ENCODE measurements around the gene FARP1. TPM values are rescaled to one million over a fixed set of nuclear protein-coding genes. Genes with fewer than 3 reads are reported as not detected.

FARP1 gene
- total RNA-seq, 1 experiment from 2014 or later = 96.6 TPM

DNA sequence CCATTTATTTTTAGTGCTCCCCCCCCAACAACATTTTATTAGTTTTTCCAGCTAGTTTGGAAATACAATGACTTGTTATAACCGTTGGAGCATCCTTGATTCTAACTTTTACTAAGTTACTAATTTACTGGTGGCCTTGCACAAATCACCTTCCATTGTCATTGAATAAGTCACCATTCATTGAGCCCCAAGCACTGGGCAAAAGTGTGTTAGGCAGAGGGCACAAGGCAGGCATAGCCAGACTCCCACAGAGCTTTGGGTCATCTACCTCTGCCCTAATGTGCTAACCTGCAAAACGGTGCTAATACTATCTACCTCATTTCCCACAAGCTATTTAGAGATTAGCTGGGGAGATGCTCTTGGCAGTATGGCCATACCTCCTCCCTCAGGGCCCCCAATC lies 120.9 kb downstream of the FARP1 start (continued):
- no peak for TF ChIP-seq OVOL2 (CRISPR knock-in tag; IDR thresholded peaks at IDR 0.05; ENCODE audit: borderline replicate concordance)
- TF ChIP-seq NFATC4 (CRISPR knock-in tag; IDR thresholded peaks at IDR 0.05) = no peak
- no peak for TF ChIP-seq TEAD4 (CRISPR knock-in tag; IDR thresholded peaks at IDR 0.05)
- TF ChIP-seq JUN (CRISPR knock-in tag; IDR thresholded peaks at IDR 0.05) = no peak
- no peak for TF ChIP-seq IRF2 (CRISPR knock-in tag; IDR thresholded peaks at IDR 0.05; ENCODE audit: borderline replicate concordance, low read depth)

DNA sequence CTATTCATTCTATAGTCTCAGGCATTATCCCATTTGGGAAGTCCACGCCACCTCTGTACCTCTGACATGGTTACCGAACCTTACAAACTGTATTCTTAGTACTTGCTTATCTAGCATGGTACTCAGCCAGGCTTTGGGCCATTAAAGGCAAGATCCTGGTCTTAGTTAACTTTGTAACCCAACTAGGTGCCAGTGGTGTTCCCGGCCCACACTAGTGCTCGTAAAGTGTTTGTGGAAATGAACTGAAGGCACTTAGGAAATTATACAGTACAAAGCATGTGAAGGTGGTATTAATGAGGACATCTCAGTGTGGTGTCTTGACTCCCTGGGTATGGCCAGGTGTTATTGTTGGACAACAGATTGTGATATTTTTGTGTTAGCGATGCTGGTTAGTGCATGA lies 122.0 kb downstream of the FARP1 start:
- H3K9me3 Mint-ChIP-seq = no peaks in the 10 kb centered on the region
- peaks cover 25% of the 10 kb centered on the region for H3K4me1 Mint-ChIP-seq
- H3K36me3 Mint-ChIP-seq = no peaks in the 10 kb centered on the region; the same call in 1 of the 2 replicates
- POLR2A ChIA-PET = no interaction called here
- H3K27me3 Mint-ChIP-seq (ENCODE audit: low read depth) = no peaks in the 10 kb centered on the region
- no peak overlapping the region for H3K27ac Mint-ChIP-seq
- CTCF ChIA-PET = no interaction called here
- ATAC-seq = no peak
- no peak overlapping the region for H3K4me3 Mint-ChIP-seq
- TF ChIP-seq, protein P1, sequence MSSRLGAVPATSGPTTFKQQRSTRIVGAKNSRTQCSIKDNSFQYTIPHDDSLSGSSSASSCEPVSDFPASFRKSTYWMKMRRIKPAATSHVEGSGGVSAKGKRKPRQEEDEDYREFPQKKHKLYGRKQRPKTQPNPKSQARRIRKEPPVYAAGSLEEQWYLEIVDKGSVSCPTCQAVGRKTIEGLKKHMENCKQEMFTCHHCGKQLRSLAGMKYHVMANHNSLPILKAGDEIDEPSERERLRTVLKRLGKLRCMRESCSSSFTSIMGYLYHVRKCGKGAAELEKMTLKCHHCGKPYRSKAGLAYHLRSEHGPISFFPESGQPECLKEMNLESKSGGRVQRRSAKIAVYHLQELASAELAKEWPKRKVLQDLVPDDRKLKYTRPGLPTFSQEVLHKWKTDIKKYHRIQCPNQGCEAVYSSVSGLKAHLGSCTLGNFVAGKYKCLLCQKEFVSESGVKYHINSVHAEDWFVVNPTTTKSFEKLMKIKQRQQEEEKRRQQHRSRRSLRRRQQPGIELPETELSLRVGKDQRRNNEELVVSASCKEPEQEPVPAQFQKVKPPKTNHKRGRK (CRISPR knock-in tag; IDR thresholded peaks at IDR 0.05; ENCODE audit: borderline replicate concordance) = no peak
- TF ChIP-seq, protein P2, sequence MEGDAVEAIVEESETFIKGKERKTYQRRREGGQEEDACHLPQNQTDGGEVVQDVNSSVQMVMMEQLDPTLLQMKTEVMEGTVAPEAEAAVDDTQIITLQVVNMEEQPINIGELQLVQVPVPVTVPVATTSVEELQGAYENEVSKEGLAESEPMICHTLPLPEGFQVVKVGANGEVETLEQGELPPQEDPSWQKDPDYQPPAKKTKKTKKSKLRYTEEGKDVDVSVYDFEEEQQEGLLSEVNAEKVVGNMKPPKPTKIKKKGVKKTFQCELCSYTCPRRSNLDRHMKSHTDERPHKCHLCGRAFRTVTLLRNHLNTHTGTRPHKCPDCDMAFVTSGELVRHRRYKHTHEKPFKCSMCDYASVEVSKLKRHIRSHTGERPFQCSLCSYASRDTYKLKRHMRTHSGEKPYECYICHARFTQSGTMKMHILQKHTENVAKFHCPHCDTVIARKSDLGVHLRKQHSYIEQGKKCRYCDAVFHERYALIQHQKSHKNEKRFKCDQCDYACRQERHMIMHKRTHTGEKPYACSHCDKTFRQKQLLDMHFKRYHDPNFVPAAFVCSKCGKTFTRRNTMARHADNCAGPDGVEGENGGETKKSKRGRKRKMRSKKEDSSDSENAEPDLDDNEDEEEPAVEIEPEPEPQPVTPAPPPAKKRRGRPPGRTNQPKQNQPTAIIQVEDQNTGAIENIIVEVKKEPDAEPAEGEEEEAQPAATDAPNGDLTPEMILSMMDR (IDR thresholded peaks at IDR 0.05) = no peak
- no peak for TF ChIP-seq EMX1 (CRISPR knock-in tag; IDR thresholded peaks at IDR 0.05)
- TF ChIP-seq FOXK1 (CRISPR knock-in tag; IDR thresholded peaks at IDR 0.05) = no peak
- TF ChIP-seq KAT7 (CRISPR knock-in tag; IDR thresholded peaks at IDR 0.05; ENCODE audit: borderline replicate concordance) = no peak
- no peak for TF ChIP-seq TCF7 (CRISPR knock-in tag; IDR thresholded peaks at IDR 0.05; ENCODE audit: low read depth)
- TF ChIP-seq NFYB (CRISPR knock-in tag; conservative IDR thresholded peaks at IDR 0.05; ENCODE audit: low read depth) = no peak
- TF ChIP-seq CREB1 (CRISPR knock-in tag; IDR thresholded peaks at IDR 0.05) = no peak
- TF ChIP-seq, protein P3, sequence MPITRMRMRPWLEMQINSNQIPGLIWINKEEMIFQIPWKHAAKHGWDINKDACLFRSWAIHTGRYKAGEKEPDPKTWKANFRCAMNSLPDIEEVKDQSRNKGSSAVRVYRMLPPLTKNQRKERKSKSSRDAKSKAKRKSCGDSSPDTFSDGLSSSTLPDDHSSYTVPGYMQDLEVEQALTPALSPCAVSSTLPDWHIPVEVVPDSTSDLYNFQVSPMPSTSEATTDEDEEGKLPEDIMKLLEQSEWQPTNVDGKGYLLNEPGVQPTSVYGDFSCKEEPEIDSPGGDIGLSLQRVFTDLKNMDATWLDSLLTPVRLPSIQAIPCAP (CRISPR knock-in tag; IDR thresholded peaks at IDR 0.05) = no peak
- no peak for TF ChIP-seq OVOL2 (CRISPR knock-in tag; IDR thresholded peaks at IDR 0.05; ENCODE audit: borderline replicate concordance)
- no peak for TF ChIP-seq NFATC4 (CRISPR knock-in tag; IDR thresholded peaks at IDR 0.05)
- TF ChIP-seq, protein P4, sequence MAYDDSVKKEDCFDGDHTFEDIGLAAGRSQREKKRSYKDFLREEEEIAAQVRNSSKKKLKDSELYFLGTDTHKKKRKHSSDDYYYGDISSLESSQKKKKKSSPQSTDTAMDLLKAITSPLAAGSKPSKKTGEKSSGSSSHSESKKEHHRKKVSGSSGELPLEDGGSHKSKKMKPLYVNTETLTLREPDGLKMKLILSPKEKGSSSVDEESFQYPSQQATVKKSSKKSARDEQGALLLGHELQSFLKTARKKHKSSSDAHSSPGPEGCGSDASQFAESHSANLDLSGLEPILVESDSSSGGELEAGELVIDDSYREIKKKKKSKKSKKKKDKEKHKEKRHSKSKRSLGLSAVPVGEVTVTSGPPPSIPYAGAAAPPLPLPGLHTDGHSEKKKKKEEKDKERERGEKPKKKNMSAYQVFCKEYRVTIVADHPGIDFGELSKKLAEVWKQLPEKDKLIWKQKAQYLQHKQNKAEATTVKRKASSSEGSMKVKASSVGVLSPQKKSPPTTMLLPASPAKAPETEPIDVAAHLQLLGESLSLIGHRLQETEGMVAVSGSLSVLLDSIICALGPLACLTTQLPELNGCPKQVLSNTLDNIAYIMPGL (CRISPR knock-in tag; IDR thresholded peaks at IDR 0.05) = no peak
- TF ChIP-seq, protein P5, sequence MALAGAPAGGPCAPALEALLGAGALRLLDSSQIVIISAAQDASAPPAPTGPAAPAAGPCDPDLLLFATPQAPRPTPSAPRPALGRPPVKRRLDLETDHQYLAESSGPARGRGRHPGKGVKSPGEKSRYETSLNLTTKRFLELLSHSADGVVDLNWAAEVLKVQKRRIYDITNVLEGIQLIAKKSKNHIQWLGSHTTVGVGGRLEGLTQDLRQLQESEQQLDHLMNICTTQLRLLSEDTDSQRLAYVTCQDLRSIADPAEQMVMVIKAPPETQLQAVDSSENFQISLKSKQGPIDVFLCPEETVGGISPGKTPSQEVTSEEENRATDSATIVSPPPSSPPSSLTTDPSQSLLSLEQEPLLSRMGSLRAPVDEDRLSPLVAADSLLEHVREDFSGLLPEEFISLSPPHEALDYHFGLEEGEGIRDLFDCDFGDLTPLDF (CRISPR knock-in tag; IDR thresholded peaks at IDR 0.05) = no peak
- TF ChIP-seq, protein P6, sequence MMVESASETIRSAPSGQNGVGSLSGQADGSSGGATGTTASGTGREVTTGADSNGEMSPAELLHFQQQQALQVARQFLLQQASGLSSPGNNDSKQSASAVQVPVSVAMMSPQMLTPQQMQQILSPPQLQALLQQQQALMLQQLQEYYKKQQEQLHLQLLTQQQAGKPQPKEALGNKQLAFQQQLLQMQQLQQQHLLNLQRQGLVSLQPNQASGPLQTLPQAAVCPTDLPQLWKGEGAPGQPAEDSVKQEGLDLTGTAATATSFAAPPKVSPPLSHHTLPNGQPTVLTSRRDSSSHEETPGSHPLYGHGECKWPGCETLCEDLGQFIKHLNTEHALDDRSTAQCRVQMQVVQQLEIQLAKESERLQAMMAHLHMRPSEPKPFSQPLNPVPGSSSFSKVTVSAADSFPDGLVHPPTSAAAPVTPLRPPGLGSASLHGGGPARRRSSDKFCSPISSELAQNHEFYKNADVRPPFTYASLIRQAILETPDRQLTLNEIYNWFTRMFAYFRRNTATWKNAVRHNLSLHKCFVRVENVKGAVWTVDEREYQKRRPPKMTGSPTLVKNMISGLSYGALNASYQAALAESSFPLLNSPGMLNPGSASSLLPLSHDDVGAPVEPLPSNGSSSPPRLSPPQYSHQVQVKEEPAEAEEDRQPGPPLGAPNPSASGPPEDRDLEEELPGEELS (CRISPR knock-in tag; IDR thresholded peaks at IDR 0.05) = no peak
- DNase-seq (ENCODE audit: low spot score) = no peak

Measured in WTC11 (cell line).